T47D (cell line): ENCODE measurements around the gene CCDC186.

Source experiments
- DNase-seq, 2 experiments: peaks; one replicate each; pipeline versions ENCODE4 v3.0.0 to v3.0.0-alpha.2; 2011 to 2012; ENCODE audit warnings: low read depth in 1 of 2, low spot score in 1 of 2
- JUND ChIP-seq: IDR thresholded peaks from 2 replicates; pipeline ENCODE4 v1.6.1; 2012; ENCODE audit warnings: low read depth
- in situ Hi-C: cut with HindIII; loops from 2 replicates; pipeline ENCODE4 v1.10.0; 2016; ENCODE audit warnings: low sequenced_read_pairs, low pct_unique_long_range_greater_than_20kb

The CCDC186 gene

DNA sequence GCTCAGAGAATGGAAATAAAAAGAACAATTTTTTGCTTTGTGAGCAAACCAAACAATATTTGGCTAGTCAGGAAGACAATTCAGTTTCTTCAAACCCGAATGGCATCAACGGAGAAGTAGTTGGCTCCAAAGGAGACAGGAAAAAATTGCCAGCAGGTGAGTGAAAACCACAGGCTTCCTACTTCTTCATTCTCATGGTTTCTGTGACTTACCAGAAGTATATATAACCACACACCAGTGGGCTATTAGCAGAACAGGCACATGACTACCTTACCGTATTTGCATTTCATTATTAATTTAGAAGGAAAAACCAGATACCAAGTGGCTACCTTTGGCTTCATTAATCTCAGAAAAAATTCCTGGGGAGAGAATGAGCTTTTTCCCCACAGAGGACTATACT lies 14.0 kb upstream of the CCDC186 start:
- DNase-seq, result no peak
- in situ Hi-C loops, result no loop called here
- no peak for TF ChIP-seq JUND

DNA sequence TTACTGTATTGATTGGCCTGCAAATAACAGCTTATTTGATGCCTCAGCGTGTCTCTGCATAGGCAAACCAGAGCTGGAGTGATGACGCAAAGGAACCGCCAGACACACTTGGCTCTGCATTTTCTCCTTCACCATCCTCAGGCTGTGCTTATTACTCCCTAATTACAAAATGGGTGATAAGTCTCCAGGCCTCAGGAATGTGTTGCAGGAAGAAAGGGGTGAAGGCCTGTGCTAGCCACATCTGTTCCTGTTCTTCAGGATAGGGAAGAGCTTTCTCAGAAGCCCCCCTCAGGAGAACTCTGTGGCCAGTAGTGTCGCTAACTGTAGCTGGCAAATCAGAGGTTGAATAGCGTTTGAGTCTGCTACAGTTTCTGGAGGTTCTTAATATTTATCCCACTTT lies 10.3 kb upstream of the CCDC186 start:
- no peak for DNase-seq
- in situ Hi-C loops, result no loop called here
- TF ChIP-seq JUND, result no peak

DNA sequence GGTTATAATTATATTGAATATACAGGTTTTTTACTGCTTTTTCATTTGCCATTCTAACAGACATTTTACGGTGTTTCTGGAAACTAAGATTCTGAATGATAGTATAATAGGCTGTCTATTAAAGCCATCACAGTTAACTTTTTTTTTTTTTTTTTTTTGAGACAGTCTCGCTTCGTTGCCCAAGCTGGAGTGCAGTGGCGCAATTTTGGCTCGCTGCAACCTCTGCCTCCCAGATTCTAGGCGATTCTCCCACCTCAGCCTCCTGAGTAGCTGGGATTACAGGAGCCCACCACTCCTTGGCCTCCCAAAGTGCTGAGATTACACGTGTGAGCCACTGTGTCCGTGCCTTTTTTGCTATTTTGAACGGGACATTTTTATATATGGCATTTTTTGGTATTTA lies 9.6 kb upstream of the CCDC186 start:
- DNase-seq, result no peak
- in situ Hi-C loops, result no loop called here
- no peak for TF ChIP-seq JUND

DNA sequence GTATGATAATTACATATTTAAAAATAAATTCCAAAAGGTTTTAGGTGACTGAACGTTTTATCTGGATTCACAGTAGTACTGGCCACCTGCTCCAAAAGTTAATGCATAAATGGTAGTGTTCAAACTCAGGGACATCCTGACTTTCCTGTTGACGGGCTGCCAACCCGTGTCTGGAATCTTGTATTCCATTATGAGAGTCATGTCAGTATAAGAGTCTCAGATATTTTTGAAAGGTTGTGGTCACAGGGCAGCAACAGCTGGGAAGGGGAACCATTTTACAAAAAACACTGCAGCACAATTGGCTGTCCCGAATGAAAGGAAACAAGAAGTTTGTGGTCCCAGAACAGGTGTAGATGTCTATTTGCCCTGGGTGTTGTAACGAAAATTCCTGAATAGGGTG lies 8.0 kb upstream of the CCDC186 start:
- peak in 1 of 2 experiments; percentile 58 for DNase-seq
- in situ Hi-C loops, result no loop called here
- no peak for TF ChIP-seq JUND

DNA sequence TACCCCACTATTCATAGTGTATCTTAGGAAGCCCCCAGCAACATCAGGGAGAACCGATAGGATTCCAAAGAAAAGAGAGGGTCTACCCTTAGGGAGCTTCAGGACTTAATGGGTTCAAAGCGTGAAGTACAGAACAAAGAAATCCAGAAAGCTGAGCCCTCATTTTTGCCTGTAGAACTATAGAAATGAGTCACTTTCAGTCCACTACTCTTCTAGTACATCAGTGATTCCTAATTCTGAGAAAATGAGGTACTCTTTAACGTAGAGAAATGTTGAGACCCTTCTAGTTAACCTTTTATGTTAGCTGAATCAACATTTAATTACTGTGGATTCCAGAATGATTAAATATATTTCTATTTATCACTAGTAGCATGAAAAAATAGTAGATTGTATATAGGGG lies 6.9 kb upstream of the CCDC186 start:
- in situ Hi-C loops, result no loop called here
- TF ChIP-seq JUND, result no peak
- no peak for DNase-seq

DNA sequence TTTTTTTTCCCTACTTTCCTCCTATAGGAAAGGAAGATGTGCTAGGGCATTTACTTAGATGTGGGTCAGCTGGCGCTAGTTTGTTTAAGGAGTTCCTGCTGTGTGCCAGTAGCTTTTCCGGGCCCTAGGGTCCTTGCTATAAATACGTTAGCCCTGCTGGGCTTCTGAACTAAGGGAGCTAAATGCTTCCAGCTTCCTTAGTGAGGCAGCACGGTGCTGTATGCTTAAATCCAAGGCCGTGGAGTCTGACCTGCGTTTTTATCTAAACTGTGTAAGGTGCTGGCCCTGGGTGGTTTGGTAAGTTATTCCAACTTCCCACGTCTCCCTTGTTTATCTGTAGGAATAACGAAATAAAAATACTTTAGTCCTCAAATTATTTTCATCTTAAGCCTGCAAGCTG lies 5.7 kb upstream of the CCDC186 start:
- TF ChIP-seq JUND, result no peak
- DNase-seq, result no peak
- in situ Hi-C loops, result no loop called here

DNA sequence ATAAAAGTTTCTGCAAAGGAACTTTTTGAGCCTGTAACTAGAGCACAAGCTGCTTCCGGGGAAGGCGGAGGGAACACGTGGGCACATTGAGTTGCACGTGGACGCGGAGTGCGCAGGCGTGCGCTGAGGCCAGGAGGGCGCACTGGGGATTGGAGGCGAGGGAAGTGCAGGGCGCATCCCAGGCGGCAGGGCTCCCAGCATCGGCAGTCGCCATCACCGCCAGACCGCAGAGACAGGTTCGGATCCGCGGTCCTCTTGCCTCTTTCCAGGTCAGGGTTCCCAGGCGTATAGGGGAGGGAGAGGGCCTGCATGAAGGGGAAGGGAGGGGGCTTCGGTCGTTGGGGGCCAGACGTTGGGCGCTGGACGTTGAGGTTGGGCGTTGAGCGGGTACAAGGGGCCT lies 5.1 kb upstream of the CCDC186 start, which contains the start of gene TDRD1:
TDRD1 (plus strand) TSS at position 206 of the 400 bp plus-strand sequence. CDS start 8,479 bp downstream, outside the sequence.
- TF ChIP-seq JUND, result no peak
- in situ Hi-C loops, result no loop called here
- DNase-seq, result no peak

DNA sequence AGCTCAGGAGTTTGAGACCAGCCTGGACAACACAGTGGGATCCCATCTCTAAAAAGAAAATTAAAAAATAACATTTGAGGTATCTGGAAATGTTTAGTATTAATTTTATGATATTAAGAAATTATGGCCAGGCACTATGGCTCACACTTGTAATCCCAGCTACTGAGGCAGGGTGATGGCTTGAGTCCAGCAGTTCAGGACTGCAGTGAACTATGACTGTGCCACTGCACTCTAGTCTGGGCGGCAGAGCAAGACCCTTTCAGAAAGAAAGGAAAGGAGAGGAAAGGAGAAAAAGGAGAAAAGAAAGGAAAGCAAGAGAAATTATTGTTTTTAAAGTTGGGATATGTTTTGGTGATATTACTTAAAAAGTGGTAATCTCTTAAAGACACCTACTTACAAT lies 2.5 kb upstream of the CCDC186 start:
- in situ Hi-C loops, result no loop called here
- DNase-seq, result no peak
- no peak for TF ChIP-seq JUND

DNA sequence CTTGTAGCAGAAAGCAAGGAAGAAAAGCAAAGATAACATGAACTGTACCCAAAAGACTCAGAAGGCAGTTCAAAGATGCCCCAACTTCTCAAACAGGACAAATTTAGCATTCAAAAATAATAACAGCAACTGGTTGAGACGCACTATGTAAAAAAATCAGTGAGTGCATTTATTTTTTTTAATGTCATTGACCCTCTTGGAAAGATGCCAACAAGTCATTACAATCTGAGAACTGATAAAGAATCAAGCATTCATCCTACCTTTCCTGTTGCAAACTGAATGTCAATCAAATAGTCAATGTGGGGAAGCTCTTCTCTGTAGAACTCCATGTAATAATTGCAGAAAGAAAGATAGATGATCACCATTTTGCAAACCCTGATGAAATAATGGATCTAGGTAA lies 1.7 kb upstream of the CCDC186 start:
- no peak for DNase-seq
- TF ChIP-seq JUND, result no peak
- in situ Hi-C loops, result no loop called here

DNA sequence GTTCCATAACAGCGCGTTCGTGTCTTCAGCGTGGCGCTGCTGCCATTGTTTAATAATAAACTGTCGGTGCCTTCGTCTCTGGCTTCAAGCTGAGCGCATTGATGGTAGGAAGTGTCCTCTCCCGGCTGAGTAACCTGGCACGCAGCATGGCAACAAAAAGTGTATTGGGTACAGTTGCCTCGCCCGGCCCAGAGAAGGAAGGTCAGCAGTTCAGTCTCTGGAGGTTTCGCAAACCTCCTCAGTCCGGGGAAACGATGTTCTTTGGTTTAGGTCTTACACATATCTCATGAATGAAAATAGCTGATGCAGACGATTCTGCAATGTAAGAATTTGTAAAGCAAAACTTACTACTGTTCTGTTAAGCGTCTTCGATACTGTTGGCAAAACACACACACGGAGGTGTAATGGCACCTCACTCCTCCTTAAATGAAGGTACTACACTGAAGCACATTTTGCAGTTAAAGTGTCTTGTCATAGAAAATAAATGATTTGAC lies 739 bp upstream of the CCDC186 start:
- TF ChIP-seq JUND, result no peak
- in situ Hi-C loops, result no loop called here
- peak in 1 of 2 experiments; percentile 55 for DNase-seq

DNA sequence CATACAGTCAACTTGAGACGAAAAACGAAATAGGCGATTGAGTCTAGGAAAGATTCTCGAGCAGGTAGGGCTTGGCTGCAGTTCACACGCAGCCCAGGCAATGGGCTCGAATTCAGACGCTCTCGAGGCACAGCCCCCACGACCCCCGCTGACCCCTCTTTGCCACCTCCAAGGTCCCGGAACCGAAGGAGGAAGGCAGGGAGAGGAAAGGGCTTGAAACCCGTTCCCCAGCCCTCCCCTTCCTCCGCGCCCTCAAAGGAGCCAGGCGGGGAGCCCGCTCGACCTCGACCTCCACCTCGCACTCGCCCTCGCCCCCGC lies 441 bp downstream of the CCDC186 start:
- no peak for DNase-seq
- TF ChIP-seq JUND, result no peak
- in situ Hi-C loops, result no loop called here

DNA sequence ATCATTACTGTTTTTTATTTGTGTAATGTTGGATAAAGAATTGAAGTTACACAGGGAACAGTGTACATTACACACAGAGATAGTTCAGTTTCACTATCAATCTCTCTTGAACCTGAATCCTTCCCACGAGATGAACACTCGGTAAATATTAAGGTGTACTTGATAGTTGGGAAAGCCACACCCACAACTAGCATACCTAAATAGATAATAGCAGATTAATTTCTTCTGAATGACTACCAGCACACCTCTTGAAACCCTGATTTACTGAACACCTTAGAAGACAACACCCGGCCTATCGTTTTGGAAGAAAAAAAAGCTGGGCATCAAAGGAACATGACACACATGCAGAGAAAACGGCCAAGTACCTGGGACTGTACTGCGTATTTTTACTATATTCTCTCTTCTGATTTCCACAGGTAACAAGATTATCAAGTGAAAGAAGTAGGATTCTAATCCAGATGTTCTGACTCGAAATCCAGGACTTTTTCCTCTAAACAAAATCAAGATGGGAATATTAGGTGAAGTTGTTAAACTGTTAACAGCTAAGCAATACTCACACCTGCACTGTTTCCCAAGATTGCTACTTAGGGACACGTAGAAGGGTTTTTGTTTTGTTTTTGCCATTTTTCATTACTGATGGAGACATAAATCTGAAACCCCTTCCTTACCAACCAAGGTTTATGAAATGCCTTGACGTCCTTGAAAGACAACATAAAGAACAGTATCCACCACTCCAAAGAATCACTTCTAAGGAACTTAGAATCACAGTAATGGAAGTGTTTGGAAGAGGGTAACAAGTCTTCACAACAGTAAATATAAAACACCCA lies 1.0 kb downstream of the CCDC186 start:
- no peak for DNase-seq
- in situ Hi-C loops, result no loop called here
- TF ChIP-seq JUND, result no peak

DNA sequence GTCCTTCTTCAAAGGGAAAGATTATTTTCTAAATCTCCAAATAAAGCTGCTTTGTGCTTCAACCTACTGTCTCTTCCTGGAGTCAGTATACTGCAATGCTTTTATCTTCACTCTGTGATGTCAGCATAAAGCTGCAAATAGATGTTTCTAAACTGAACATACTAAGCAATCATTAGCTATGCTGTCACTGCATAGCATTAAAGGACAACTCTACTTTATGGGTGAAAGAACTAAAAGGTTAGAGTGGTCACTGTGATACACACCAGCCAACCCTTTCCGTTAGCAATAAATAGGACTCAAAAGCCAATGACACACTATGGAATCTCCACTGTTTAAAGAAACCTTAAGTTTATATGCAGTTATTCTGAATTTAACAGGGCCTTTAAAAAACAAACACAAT lies 1.8 kb downstream of the CCDC186 start:
- DNase-seq, result no peak
- no peak for TF ChIP-seq JUND
- in situ Hi-C loops, result no loop called here

DNA sequence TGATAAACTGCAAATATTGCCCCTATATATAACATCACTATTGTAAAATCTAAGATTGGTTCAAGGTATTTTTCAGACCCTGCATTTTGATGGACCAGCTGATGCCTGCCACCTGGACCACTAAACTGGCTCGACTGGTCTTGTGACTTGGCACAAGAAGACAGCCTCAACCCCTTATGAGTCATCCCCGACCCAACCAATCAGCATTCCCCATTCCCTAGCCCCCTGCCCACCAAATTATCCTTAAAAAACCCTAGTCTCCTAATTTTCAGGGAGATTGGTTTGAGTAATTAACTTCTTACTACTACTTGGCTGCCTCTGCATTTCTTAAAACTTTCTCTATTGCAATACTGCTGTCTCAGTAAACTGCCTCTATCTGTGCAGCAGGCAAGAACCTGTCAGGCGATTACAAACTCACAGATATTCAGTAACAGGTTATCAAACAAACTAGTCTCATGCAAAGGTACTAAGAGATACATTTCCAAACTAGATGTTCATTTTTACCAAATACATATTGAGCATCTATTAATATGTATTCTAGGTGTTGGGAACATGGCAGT lies 5.5 kb downstream of the CCDC186 start:
- in situ Hi-C loops, result no loop called here
- no peak for TF ChIP-seq JUND
- peak in 1 of 2 experiments; percentile 30 for DNase-seq
